HG02798 (cell line): ENCODE results near the gene PTGIS.

ENCODE experiments used
- ATAC-seq: cut with Tn5 transposase; IDR thresholded peaks from one replicate; pipeline ENCODE4 v1.9.1; 2021; ENCODE audit warnings: mild to moderate bottlenecking; ENCODE audit not compliant: unreplicated experiment, poor library complexity

PTGIS gene

DNA sequence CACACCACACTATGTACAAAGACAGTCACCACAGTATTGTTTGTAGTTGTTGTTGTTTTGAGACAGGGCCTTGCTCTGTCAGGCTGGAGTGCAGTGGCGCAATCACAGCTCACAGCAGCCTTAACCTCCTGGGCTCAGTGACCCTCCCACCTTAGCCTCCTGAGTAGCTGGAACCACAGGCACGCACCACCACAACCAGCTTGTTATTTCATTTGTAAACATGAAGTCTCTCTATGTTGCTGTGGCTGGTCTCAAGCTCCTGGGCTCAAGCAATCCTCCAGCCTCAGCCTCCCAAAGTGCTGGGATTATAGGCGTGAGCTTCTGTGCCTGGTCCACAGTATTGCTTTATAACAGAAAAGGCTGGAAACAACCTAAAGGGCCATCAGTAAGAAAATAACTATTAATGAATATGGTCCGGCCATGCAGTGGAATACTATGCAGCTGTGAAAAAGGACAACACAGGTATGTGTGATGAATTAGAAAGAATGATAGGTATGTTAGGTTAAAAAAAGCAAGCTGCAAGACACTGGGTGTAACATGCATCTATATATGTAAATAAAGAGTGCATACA lies 30.0 kb upstream of the PTGIS start:
- ATAC-seq, result no peak

DNA sequence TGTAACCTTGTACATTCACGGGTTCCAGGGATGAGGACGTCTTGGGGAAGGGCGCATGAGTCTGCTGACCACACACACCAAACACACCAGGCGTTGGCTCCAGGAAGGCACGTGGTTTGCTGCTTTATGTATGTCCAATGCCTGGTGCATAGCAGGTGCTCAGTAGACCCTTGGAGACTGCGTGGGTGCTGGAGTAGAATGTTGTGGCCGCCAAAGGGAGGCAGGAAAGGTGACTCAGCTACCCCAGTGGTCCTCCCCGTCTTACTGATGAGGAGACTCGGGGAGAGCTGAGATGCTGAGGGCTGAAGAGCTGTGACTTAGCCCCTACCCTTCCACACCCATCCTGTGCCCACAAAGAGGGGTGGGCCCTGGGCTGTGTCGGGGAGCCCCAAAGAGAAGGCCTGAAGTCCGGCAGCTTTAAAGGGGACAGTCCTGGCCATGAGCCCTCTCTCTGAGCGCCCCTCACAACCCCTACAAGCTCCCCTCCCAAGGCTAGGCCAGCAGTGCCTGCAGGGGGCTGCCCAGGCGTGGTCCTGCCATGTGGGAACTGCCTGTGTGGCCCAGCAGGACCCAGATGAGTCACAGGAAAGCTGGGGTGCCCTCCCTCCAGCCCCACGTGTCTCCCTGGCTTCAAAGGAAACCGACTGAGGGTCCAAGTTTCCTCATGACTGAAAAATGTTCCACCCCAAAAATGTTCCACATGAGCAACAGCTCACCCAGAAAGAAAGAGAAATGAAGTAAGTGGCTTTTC lies 28.0 kb upstream of the PTGIS start:
- no peak for ATAC-seq

DNA sequence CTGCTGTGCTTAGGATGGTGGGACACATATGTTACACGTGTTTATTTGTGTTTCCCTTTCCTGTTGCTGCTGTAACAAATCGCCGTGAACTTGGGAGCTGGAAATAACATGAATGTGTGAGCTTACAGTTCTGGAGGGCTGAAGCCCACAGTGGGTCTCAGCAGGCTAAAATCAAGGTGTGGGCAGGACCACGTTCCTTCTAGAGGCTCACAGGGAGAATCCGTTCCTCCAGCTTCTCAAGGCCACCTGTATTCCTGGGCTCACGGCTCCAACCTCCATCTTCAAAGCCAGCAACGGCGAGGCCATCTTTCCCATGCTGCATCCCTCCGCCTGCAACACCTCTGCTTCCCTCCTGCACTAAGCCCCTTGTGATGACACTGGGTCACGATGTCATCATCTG lies 27.4 kb upstream of the PTGIS start:
- ATAC-seq, result no peak

DNA sequence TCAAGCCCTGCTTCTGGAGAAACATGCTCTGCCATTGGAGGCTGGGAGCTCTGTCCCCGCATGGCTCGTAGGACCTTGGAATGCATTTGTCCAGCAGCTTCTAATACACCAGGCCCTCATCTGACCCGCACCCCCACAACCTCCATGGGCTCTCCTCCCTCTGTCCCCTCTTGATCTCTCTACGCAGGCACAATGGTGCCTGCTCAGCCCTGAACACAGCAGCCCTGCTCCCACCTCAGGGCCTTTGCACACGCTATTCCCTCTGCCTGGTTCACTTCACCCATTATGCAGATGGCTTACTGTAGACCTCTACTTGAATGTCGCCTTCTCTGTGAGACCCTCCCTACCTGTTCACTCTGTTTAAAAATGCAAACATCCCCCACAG lies 27.0 kb upstream of the PTGIS start:
- no peak for ATAC-seq

DNA sequence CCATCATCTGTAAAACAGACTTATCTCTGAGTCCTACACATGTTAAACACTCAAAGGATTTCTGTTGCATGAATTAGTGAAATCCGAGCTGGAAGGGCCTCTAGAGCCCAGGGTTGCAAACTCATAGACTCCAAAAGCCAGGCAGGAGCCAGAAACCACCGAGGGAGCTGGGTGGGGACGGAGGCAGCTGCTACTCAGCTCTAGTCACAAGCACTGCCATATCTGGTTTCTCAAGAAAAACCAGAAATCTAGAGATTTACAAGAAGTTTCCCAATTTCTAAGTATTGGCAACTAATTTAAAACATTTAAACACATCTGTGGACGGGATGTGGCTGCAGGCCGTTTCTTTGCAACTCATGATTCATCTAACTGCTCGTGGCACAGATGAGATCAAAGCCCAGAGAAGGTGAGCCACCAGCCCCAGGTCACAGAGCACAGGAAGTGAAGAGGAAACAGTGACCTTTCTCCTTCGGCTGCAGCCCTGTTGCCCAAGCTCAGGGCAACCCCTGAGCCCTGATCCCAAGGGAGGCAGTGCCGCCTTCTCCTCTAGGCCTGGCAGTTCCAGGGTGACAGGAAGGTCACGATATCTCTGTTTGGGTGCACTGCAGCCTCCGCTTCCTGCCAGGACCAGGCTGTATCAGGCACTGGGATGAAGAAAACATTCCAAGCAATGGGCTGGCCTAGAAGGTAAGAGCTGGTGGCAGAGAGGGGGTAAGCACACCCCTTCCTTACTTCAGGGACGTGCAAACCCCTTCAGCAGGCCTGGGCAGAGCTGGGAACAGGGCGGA lies 26.4 kb upstream of the PTGIS start:
- no peak for ATAC-seq

DNA sequence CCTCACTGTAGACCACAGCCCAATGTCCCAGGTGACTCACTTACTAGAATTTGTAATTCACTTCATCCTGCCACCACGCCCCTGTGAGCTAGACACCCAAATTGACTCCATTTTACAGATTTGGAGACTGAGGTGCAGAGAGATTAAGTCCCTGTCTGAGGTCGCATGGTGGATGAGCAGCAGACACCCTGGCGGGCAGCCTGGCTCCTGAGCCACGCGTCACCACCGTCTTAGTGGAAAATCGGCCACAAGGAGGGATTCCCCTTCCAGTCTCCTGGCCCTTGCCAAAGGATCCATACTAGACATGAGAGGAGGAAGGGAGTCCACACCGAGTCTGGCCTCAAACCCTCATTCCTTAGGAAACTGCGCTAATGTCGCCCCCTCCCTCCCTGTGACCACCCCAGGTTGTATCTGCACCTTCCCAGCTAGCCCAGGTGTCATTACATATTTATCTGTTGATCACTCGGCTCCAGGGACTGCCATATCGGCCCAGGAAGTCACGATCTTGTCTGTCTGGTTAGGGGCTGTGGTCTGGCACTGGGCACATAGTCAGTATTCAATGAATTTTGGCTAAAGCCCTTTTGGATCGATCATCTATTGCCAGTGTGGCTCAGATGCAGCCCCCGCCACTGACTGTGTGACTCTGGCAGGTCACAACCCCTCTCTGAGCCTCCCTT lies 25.7 kb upstream of the PTGIS start:
- no peak for ATAC-seq

DNA sequence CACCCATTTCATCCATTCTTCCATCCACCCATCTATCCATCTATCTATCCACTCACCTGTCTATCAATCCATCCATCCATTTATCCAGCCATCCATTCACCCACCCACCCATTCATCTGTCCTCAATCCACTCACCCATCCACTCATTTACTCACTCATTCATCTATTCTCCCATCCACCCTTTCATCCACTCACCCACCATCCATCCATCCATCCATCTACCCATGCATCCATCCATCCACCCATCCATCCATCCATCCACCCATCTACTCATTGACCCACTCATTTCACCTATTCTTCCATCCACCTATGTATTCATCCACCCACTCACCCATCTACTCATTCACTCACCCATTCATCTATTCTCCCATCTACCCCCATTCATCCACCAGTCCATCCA lies 24.2 kb upstream of the PTGIS start:
- no peak for ATAC-seq

DNA sequence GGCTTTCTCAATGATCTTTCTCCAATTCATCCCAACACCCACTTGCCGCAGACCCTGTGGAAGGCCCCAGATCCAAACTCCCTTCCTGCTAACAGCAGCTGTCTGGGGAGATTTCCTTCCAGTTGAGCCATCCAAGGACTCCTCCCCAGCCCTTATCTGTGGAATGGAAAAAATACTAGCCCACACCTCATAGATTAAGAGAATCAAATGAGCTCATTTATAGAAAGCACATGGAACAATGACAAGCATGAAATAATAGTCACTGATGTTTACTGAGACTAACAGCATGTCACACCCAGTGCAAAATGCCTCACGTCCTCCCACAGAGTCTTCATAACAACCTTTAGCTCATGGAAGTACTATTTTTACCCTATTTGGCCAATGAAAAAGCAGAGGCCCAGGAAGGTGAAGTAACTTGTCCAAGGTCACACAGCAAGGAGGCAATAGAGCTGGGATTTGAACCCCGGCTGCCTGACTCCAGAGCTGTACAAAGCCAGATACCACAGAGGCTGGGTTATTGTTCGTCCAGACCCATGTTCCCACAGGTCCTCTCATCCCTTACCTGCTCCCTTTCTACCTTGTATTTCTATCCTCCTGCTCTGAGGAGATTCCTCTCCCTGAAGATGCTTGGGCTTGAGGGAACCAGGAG lies 23.4 kb upstream of the PTGIS start:
- no peak for ATAC-seq

DNA sequence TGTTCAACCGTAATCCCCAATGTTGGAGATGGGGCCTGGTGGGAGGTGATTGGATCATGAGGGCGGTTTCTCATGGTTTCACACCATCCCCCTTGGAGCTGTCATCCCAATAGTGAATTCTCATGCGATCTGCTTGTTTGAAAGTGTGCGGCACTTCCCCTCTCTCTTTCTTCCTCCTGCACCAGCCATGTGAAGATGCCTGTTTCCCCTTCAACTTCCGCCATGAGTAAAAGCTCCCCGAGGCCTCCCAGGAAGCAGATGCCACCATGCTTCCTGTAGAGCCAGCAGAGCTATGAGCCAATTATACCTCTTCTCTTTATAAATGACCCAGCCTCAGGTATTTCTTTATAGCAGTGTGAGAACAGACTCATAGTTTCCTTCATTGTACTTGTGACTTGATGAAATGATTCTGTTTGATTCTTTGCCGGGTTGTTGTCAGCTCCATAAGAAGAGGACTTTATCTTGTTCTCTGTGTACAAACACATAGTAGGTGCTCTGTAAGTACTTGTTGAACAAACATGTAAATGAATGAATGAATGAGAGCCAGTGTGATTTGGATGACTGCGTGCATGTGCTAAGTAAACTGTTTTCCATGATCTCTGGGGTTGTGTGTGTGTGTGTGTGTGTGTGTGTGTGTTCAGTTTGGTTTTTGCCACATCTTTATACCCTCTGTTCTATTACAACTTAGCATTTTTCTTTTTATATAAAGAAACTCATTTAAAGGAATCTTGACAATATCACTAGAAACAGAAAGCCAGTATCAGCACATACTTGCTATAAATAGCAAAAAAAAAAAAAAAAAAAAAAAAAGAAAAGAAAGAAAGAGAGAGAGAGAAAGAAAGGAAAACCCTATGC lies 22.5 kb upstream of the PTGIS start:
- no peak for ATAC-seq

DNA sequence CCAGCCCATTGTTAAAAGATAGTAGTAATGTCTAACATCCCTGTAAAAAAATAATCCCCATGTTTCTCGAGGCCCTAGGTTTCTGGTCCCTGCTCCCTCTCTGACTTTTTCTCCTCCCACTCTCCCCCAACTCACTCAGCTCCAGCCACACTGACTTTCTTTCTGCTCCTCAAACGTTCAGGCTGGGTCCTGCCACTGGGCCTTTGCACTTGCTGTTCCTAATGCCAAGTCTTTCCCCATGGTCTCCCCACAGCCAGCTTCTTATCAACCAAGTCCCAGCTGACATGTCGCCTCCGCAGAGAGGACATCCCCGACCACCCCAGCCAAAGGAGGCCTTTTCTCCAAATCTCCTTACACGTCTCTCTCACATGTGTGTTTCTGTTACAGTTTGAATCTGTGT lies 21.8 kb upstream of the PTGIS start:
- ATAC-seq, result no peak

DNA sequence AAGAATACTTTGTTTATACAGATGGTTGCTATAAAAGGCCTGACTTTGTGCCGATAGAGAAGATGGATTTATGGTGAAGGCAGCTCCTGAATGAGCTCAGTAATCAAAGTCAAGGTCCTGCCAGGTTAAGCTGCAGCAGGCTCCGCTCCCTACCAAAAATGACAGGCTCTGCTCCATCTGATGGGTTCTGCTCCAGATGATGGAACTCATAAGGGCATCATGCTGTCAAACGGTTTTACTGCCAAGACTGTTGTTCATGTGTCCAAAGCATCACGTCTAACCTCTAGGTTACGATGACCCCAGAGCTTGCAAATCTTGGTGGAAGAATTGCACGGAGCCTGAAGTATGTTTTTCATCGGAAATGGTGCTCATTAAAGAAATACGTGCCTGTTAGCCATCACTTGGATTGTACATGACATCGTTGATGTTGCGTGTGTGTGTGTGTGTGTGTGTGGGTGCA lies 19.2 kb upstream of the PTGIS start:
- no peak for ATAC-seq

DNA sequence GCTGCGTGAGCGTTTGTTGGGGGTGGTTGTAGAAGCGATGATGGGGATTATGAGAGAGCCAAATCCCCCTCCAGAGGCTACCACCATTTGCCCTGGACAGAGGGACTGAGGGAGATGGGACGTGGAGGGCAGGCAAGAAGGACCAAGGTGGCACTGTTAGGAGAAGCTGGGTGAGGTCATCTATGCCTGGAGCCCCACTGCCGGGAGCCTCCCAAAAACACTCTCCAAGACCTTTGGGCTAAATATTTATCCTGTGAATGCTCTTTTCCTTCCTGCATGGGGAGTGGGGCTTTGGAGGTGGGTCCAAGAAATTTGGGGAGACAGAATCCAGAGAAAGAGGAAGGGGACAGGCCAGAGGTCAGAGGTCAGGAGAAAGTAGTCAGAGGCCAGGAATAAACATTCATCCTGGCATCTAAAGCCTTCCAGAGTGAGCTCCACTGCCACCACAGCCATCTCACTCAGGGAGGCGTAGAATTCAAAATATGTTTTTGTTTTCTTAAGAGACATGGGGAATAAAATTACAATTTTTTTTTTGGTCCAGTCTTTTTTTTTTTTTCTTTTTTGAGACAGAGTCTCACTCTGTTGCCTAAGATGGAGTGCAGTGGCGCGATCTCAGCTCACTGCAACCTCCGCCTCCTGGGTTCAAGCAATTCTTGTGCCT lies 17.8 kb upstream of the PTGIS start:
- no peak for ATAC-seq

DNA sequence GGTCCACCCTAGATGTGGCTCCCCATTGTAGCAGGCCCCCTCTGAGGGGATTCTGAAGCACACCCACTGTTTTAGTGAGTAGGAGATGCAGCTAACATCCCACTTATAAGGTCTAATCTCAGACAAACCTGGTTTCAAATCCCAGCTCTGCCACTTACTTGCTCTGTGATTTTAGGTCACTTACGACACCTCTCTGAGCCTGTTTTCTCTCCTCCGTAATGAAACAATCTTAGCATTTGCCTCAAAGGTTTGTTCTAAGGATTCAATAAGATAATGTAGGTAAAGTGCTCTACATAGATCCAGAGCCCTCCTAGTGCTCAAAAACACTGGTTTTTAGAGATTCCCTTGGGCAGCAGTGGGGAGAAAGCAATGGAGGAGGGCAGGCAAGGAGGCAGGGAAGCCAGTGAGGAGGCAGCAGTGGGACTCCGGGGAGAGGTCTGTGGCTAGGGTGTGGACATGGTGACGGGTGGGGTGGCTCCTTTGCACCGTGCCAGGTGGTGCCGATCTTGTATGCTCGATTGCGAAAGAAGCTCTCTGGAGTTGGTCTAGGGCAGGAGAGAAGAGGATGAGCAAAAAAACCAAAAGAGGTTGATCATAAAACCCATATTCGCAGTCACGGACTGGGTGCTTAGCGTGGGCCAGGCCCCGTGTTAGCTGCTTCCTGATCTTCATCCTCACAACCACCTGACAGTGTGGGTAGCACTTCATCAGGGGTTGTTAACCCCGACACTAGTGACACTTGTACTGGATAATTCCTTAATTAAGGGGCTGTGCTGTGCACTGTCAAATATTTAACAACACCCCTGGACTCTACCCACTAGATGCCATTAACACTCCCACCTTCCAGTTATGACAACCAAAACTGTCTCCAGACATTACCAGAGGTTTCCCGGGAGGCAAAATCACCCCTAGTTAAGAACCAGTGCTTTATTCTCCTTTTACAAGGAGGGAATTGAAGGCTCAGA lies 16.8 kb upstream of the PTGIS start:
- no peak for ATAC-seq

DNA sequence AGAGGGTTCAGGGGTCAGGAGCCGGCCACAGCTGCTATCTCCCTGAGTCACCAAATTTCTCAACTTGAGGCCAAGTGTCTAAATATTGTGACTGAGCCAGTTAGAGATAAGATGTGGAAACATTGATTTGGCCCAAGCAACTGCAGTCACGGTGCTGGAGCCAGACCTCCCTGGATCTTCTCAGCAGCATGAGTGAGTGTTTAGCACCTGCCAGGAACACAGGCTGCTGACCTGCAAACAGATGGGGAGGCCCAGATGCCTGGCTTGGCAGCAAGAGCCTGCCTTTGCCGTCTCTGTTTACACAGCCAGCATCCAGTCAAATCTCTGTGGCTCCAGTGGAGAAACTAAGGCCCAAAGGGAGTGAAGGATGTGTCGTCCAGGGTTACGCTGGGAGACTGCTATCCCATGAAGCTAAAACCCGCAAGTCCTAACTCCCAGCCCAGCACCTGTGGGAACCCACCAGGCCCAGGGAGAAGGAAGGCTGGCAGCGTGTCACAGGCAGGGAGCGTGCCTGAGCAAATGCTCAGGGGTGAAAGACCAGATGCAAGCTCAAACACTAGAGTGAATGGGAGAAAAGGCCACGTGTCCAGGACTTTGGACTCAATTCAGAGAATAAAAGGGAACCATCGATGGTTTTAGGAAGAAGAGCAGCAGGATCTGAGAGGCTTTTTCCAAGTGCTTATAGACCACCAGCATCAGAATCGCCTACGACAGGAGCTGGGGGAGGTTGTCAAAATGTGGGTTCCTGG lies 15.9 kb upstream of the PTGIS start:
- no peak for ATAC-seq

DNA sequence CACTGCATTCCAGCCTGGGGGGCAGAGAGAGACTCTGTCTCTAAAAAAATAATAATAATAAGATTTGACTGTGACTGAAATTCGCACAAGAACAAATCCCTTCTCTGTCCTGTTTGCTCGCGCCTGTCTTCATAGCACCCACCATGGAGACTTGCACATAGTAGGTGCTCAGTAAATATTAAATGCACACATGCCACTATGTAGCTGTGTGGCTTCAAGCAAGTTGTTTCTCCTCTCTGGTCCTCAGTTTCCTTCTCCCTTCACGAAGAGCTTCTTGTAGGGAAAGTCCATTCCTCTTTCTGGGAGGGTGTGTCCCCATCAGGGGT lies 15.4 kb upstream of the PTGIS start:
- ATAC-seq, result no peak

DNA sequence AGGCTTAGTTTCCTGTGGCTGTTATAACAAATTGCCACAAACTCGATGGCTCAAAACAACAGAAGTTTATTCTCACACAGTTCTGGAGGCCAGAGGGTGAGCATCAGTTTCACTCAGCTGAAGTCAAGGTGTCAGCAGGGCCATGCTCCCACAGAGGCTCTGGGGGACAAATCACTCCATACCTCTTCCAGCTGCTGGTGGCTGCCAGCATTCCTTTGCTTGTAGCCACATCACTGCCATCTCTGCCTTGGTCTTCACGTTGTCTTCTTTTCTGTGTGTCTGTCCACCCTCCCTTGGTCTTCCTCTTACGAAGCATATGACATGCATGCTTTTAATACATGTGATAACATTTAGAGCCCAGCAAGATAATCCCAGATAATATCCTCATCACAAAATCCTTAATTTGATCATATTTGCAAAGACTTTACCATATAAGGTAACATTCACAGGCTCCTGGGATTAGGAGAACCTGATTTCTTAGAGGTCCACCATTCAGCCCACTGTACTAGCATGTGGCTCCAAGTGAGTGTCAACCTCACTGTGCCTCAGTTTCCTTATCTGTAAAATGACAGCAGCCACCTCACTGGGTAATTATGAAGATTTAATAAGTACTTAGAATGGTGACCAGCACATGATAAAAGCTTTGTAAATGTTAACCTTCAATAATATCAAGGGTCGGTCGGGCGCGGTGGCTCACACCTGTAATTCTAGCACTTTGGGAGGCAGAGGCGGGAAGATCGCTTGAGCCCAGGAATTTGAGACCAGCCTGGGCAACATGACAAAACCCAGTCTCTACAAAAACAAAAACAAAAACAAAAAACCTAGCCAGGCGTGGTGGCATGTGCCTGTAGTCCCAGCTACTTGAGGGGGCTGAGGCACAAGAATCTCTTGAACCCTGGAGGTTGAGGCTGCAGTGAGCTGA lies 14.7 kb upstream of the PTGIS start:
- no peak for ATAC-seq
